K562 (cell line): Measurements from ENCODE around the gene GMPR. TPM values are rescaled to one million over a fixed set of nuclear protein-coding genes. Genes with fewer than 3 reads are reported as not detected.
A peak's percentile ranks its signal among the peaks of the same experiment; 100 is the strongest.

Experiments used
- AFF1 ChIP-seq, 2 experiments: fragments of 450-650 bp; IDR thresholded peaks; 2 replicates each; pipeline ENCODE4 v1.6.1; 2018; ENCODE audit warnings: mild to moderate bottlenecking in 2 of 2, low read depth in 1 of 2; ENCODE audit not compliant: partially characterized antibody in 2 of 2
- DEAF1 ChIP-seq: fragments of 450-650 bp; formaldehyde crosslinking; IDR thresholded peaks from 2 replicates; pipeline ENCODE4 v1.4.0; 2020; ENCODE audit warnings: mild to moderate bottlenecking, moderate library complexity
- ELF2 ChIP-seq: fragments of 250-450 bp; sonication (Bioruptor Pico); IDR thresholded peaks from 2 replicates; pipeline ENCODE4 v1.5.0; 2021; ENCODE audit warnings: mild to moderate bottlenecking
- FOXM1 ChIP-seq, 2 experiments: fragments of 450-650 bp in 1 of 2; sonication (generic) in 1 of 2; formaldehyde crosslinking in 1 of 2; IDR thresholded peaks; 2 replicates each; pipeline versions ENCODE4 v1.6.1 to v1.9.0; 2017 to 2022; ENCODE audit warnings: low read depth in 2 of 2, mild to moderate bottlenecking in 2 of 2, missing genetic modification reagents in 1 of 2, moderate library complexity in 1 of 2
- HMBOX1 ChIP-seq: sonication (generic); IDR thresholded peaks from 2 replicates; pipeline ENCODE4 v1.6.1; 2016
- KDM4B ChIP-seq, 2 experiments: fragments of 450-650 bp in 1 of 2; sonication (generic) in 1 of 2; IDR thresholded peaks; 2 replicates each; pipeline ENCODE4 v1.6.1; 2016 to 2017; ENCODE audit warnings: borderline replicate concordance in 2 of 2, antibody characterized with exemption in 1 of 2, low read depth in 1 of 2, mild to moderate bottlenecking in 1 of 2
- MYC ChIP-seq, 2 experiments: fragments of 250-450 bp in 1 of 2; sonication (Bioruptor Pico) in 1 of 2; IDR thresholded peaks; 2 replicates each; pipeline versions ENCODE4 v1.5.1 to v1.6.1; 2012 to 2021; ENCODE audit warnings: low read depth in 2 of 2, borderline replicate concordance in 1 of 2, improper control_type of control experiment in 1 of 2, low read length in 1 of 2, mild to moderate bottlenecking in 1 of 2, moderate library complexity in 1 of 2
- PHB ChIP-seq: fragments of 250-450 bp; sonication (Bioruptor Pico); IDR thresholded peaks from 2 replicates; pipeline ENCODE4 v1.5.0; 2021
- POLR2B ChIP-seq: fragments of 450-650 bp; IDR thresholded peaks from 2 replicates; pipeline ENCODE4 v1.6.1; 2018; ENCODE audit warnings: low read depth; ENCODE audit not compliant: partially characterized antibody
- PRDM10 ChIP-seq: fragments of 450-650 bp; IDR thresholded peaks from 2 replicates; pipeline ENCODE4 v1.6.1; 2018; ENCODE audit not compliant: partially characterized antibody
- RCOR1 ChIP-seq, 2 experiments: IDR thresholded peaks; 2 replicates each; pipeline ENCODE4 v1.6.1; 2012; ENCODE audit warnings: low read depth in 2 of 2, low read length in 2 of 2, borderline replicate concordance in 1 of 2, improper control_type of control experiment in 1 of 2
- RUNX1 ChIP-seq: sonication (generic); IDR thresholded peaks from 2 replicates; pipeline ENCODE4 v1.6.1; 2016; ENCODE audit warnings: antibody characterized with exemption, low read depth
- SMARCC2 ChIP-seq: fragments of 450-650 bp; IDR thresholded peaks from 2 replicates; pipeline ENCODE4 v1.6.1; 2017; ENCODE audit warnings: antibody characterized with exemption, moderate library complexity, mild to moderate bottlenecking, low read depth
- TRIM28 ChIP-seq: fragments of 450-650 bp; IDR thresholded peaks from 2 replicates; pipeline ENCODE4 v1.6.1; 2017
- TSC22D4 ChIP-seq: fragments of 450-650 bp; IDR thresholded peaks from 2 replicates; pipeline ENCODE4 v1.6.1; 2016; ENCODE audit warnings: missing genetic modification characterization, missing biosample characterization, control low read depth
- ZNF354B ChIP-seq: fragments of 250-450 bp; sonication (Bioruptor Pico); IDR thresholded peaks from 2 replicates; pipeline ENCODE4 v1.4.0; 2020
- ZNF384 ChIP-seq: IDR thresholded peaks from 2 replicates; pipeline ENCODE4 v1.6.1; 2012; ENCODE audit warnings: low read depth, low read length, improper control_type of control experiment
- polyA plus RNA-seq, 8 experiments: library from polyadenylated mRNA; depleted of rRNA in 4 of 8; stranded (reverse) in 5 of 8; unstranded in 3 of 8; fragments of >200 nt; fragmentation: Nextera tagmentation in 2 of 8; fragmentation: Illumina TruSeq in 1 of 8; extraction: Ambion mirVana in 2 of 8; extraction: Trizol in 1 of 8; gene quantifications; 2 replicates each; pipeline versions ENCODE4 v1.2.1 to v1.2.3, GENCODE V29; 2011 to 2014; ENCODE audit warnings: inconsistent platforms in 1 of 8, missing spikeins in 1 of 8
- total RNA-seq, 7 experiments: library from RNA; depleted of rRNA in 6 of 7; stranded (reverse); fragments of >200 nt in 6 of 7; fragmentation: Illumina TruSeq in 2 of 7; extraction: Trizol in 2 of 7; gene quantifications; 2 replicates each; pipeline versions ENCODE4 v1.2.1 to v1.2.3, GENCODE V29; 2011 to 2021; ENCODE audit warnings: low replicate concordance in 1 of 7

The GMPR gene
- total and polyA plus RNA-seq, 9 of the 15 experiments (the other 6 are each of a cell fraction or from before 2014, with no cell fraction given) = 34.6 to 83.7 (median 49.8) TPM

- TF ChIP-seq PRDM10 (no peak), TSC22D4 (tag) (no peak), KDM4B (IDR thresholded peaks at IDR 0.05; ENCODE audit: borderline replicate concordance in 2 of 2, low read depth in 1 of 2) (no peak), ZNF384 (no peak), FOXM1 (IDR thresholded peaks at IDR 0.05; ENCODE audit: low read depth) (no peak; the same call in 1 of the 2 replicates), FOXM1 (CRISPR knock-in tag; IDR thresholded peaks at IDR 0.05; ENCODE audit: low read depth) (no peak), AFF1 (IDR thresholded peaks at IDR 0.05; ENCODE audit: low read depth in 1 of 2, partially characterized antibody in 2 of 2) (peak in 1 of 2 experiments; percentile 21), SMARCC2 (no peak), MYC (IDR thresholded peaks at IDR 0.05; ENCODE audit: low read depth, low read length) (peak; percentile 45; the same call in 1 of the 2 replicates), MYC (CRISPR knock-in tag; IDR thresholded peaks at IDR 0.05; ENCODE audit: borderline replicate concordance, low read depth) (no peak), PHB (CRISPR knock-in tag) (no peak), RCOR1 (IDR thresholded peaks at IDR 0.05; ENCODE audit: borderline replicate concordance in 1 of 2, low read depth in 2 of 2, low read length in 2 of 2) (peak in 1 of 2 experiments; percentile 79; a peak in 1 of 4 replicates), DEAF1 (CRISPR knock-in tag) (peak; percentile 97), POLR2B (no peak), HMBOX1 (peak; percentile 48; the same call in 1 of the 2 replicates), ZNF354B (CRISPR knock-in tag) (no peak), RUNX1 (no peak), TRIM28 (0 out of 2 replicates have a peak, but pooled peaks have one; percentile 37), ELF2 (no peak)
These were observed 31.8 kb upstream of the GMPR start (continued) for GRCh38 chr6:16206595-16207037.
